ENCODE results near the gene BPIFA2.
"Not testable (repeated sequence)": the region's sequence is repeated elsewhere in the genome, so short reads cannot be mapped to it uniquely, and the experiment has no call there.

The BPIFA2 gene

GRCh38 chr20:33167859-33168258, at the start of gene BPIFA2:
TSS of gene BPIFA2 (plus strand) at chr20:33168159. CDS start at chr20:33169146, 987 bp downstream.
- in situ Hi-C loops (cut with HindIII; ENCODE audit: low pct_ligation_motif_present, low pct_unique_long_range_greater_than_20kb, low sequenced_read_pairs): no loop called here
- DNase-seq: no peak

- in situ Hi-C loops (cut with HindIII; ENCODE audit: low pct_ligation_motif_present, low pct_unique_long_range_greater_than_20kb, low sequenced_read_pairs): no loop called here
- no peak for DNase-seq
Observed at GRCh38 chr20:33119725-33120720, 47.9 kb upstream of the BPIFA2 start.

GRCh38 chr20:33120934-33121333, 47.0 kb upstream of the BPIFA2 start:
- DNase-seq: no peak
- in situ Hi-C loops (cut with HindIII; ENCODE audit: low pct_ligation_motif_present, low pct_unique_long_range_greater_than_20kb, low sequenced_read_pairs): no loop called here

- in situ Hi-C loops (cut with HindIII; ENCODE audit: low pct_ligation_motif_present, low pct_unique_long_range_greater_than_20kb, low sequenced_read_pairs); DNase-seq: not testable (repeated sequence)
Observed at GRCh38 chr20:33122297-33122696, 45.7 kb upstream of the BPIFA2 start.

- no peak for DNase-seq
- in situ Hi-C loops (cut with HindIII; ENCODE audit: low pct_ligation_motif_present, low pct_unique_long_range_greater_than_20kb, low sequenced_read_pairs): no loop called here
Observed at GRCh38 chr20:33124261-33124660, 43.7 kb upstream of the BPIFA2 start.

- no peak for DNase-seq
- in situ Hi-C loops (cut with HindIII; ENCODE audit: low pct_ligation_motif_present, low pct_unique_long_range_greater_than_20kb, low sequenced_read_pairs): no loop called here
Observed at GRCh38 chr20:33124994-33125393, 43.0 kb upstream of the BPIFA2 start.

- in situ Hi-C loops (cut with HindIII; ENCODE audit: low pct_ligation_motif_present, low pct_unique_long_range_greater_than_20kb, low sequenced_read_pairs): no loop called here
- DNase-seq: no peak
Observed at GRCh38 chr20:33125983-33126382, 42.0 kb upstream of the BPIFA2 start.

GRCh38 chr20:33127422-33128097, 40.4 kb upstream of the BPIFA2 start:
- no peak for DNase-seq
- in situ Hi-C loops (cut with HindIII; ENCODE audit: low pct_ligation_motif_present, low pct_unique_long_range_greater_than_20kb, low sequenced_read_pairs): no loop called here

GRCh38 chr20:33130568-33131061, 37.3 kb upstream of the BPIFA2 start:
- in situ Hi-C loops (cut with HindIII; ENCODE audit: low pct_ligation_motif_present, low pct_unique_long_range_greater_than_20kb, low sequenced_read_pairs): no loop called here
- DNase-seq: no peak

GRCh38 chr20:33131949-33132473, 35.9 kb upstream of the BPIFA2 start:
- in situ Hi-C loops (cut with HindIII; ENCODE audit: low pct_ligation_motif_present, low pct_unique_long_range_greater_than_20kb, low sequenced_read_pairs): no loop called here
- DNase-seq: no peak

GRCh38 chr20:33132513-33133372, 35.2 kb upstream of the BPIFA2 start:
- no peak for DNase-seq
- in situ Hi-C loops (cut with HindIII; ENCODE audit: low pct_ligation_motif_present, low pct_unique_long_range_greater_than_20kb, low sequenced_read_pairs): no loop called here

GRCh38 chr20:33133373-33133941, 34.5 kb upstream of the BPIFA2 start:
- no peak for DNase-seq
- in situ Hi-C loops (cut with HindIII; ENCODE audit: low pct_ligation_motif_present, low pct_unique_long_range_greater_than_20kb, low sequenced_read_pairs): no loop called here

GRCh38 chr20:33137195-33137594, 30.8 kb upstream of the BPIFA2 start:
- DNase-seq: no peak
- in situ Hi-C loops (cut with HindIII; ENCODE audit: low pct_ligation_motif_present, low pct_unique_long_range_greater_than_20kb, low sequenced_read_pairs): no loop called here

- no peak for DNase-seq
- in situ Hi-C loops (cut with HindIII; ENCODE audit: low pct_ligation_motif_present, low pct_unique_long_range_greater_than_20kb, low sequenced_read_pairs): no loop called here
Observed at GRCh38 chr20:33139467-33139866, 28.5 kb upstream of the BPIFA2 start.

- in situ Hi-C loops (cut with HindIII; ENCODE audit: low pct_ligation_motif_present, low pct_unique_long_range_greater_than_20kb, low sequenced_read_pairs): no loop called here
Observed at GRCh38 chr20:33145521-33145920, 22.4 kb upstream of the BPIFA2 start.

GRCh38 chr20:33147299-33147698, 20.7 kb upstream of the BPIFA2 start:
- in situ Hi-C loops (cut with HindIII; ENCODE audit: low pct_ligation_motif_present, low pct_unique_long_range_greater_than_20kb, low sequenced_read_pairs): no loop called here
- DNase-seq: no peak

More at GRCh38 chr20:33145521-33145920, 22.4 kb upstream of the BPIFA2 start:
- DNase-seq: no peak

GRCh38 chr20:33148040-33148439, 19.9 kb upstream of the BPIFA2 start:
- in situ Hi-C loops (cut with HindIII; ENCODE audit: low pct_ligation_motif_present, low pct_unique_long_range_greater_than_20kb, low sequenced_read_pairs): no loop called here
- DNase-seq: no peak

- no peak for DNase-seq
- in situ Hi-C loops (cut with HindIII; ENCODE audit: low pct_ligation_motif_present, low pct_unique_long_range_greater_than_20kb, low sequenced_read_pairs): no loop called here
Observed at GRCh38 chr20:33154252-33154651, 13.7 kb upstream of the BPIFA2 start.

All from ACHN (cell line).